HG03558 (cell line): ENCODE results near the gene IZUMO1.
"Not testable (repeated sequence)": the region's sequence is repeated elsewhere in the genome, so short reads cannot be mapped to it uniquely, and the experiment has no call there.

ENCODE experiments used
- ATAC-seq: cut with Tn5 transposase; IDR thresholded peaks from one replicate; pipeline ENCODE4 v1.9.1; 2021; ENCODE audit warnings: moderate number of reproducible peaks; ENCODE audit not compliant: unreplicated experiment; ENCODE audit errors: extremely low read depth

Gene IZUMO1

GRCh38 chr19:48715681-48716171 is 31.0 kb downstream of the IZUMO1 start:
- ATAC-seq = no peak

- no peak for ATAC-seq
Observed at GRCh38 chr19:48714759-48715675, 31.7 kb downstream of the IZUMO1 start.

- ATAC-seq = peak; percentile 74
Observed at GRCh38 chr19:48713864-48714755, 32.6 kb downstream of the IZUMO1 start.

- no peak for ATAC-seq
Observed at GRCh38 chr19:48713041-48713863, 33.5 kb downstream of the IZUMO1 start.

GRCh38 chr19:48711106-48711662 is 35.5 kb downstream of the IZUMO1 start:
- ATAC-seq = no peak

GRCh38 chr19:48708471-48708870 is 38.2 kb downstream of the IZUMO1 start:
- no peak for ATAC-seq

DNA sequence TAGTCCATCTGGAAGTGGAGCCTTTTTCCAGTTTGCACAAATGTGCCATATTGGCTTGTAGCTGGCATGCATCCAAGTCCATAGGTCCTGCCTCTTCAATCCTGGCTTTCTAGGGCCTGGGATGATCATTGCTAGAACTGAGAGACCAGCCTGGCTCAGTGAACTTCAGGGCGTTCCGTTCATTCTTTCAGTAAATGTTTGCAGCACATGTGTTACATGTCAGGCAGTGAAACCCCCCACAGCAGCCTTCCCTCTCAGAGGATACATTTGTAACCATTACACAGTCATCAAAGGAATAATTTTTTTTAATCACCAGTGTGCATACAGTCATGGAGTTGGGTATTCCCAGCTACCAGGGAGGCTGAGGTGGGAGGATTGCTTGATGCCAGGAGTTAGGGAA is 41.3 kb downstream of the IZUMO1 start:
- no peak for ATAC-seq

GRCh38 chr19:48703316-48703715 is 43.4 kb downstream of the IZUMO1 start:
- no peak for ATAC-seq

DNA sequence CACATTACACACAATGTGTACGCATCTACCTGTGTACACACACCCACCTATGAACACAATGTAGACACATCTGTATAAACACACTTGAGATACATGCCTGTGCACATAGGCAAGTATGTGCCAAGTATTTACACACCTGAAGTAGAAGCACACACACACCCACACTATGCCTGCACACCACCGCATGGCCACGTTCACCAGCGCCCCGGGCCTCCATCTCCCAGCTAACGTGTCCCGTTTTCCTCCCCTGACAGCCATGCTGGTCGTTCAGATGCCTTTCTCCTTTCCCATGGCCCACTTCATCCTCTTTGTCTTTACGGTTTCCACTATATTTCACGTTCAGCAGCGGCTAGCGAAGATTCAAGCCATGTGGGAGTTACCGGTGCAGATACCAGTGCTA is 44.0 kb downstream of the IZUMO1 start:
- no peak for ATAC-seq

DNA sequence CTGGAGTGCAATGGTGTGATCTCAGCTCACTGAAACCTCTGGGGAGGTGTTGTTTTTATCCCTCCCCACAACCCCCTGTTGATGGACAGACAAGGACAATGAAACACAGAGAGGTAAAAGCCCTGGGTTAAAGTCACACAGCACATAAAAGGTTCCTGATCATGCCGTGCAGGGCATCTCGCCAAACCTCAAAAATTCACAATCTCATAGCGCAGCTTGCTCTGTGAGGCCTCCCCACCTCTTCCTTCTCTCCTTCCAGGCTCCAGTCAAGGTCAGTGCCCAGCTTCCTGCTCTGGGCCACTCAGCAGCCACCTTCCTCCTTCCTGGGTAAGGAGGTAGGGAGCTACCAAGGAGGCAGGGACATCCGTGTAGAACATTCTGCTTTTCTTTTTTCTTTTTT is 48.7 kb downstream of the IZUMO1 start:
- ATAC-seq = no peak

GRCh38 chr19:48696353-48697010 is 50.2 kb downstream of the IZUMO1 start:
- no peak for ATAC-seq

GRCh38 chr19:48695743-48696352 is 50.9 kb downstream of the IZUMO1 start, which contains the start of gene FUT2:
Gene FUT2, plus strand, starts transcription at chr19:48695971. Its CDS starts 6,986 bp downstream, at chr19:48702957.
- no peak for ATAC-seq

- ATAC-seq = not testable (repeated sequence)
Observed at GRCh38 chr19:48693629-48694028, 53.1 kb downstream of the IZUMO1 start.
